ENCODE data around the gene ZSCAN16.

ZSCAN16 gene

GRCh38 chr6:28134015-28134414, 9.6 kb downstream of the ZSCAN16 start:
- DNase-seq (ENCODE audit: low read depth in 2 of 2): peak; percentile 8 to 10

DNA sequence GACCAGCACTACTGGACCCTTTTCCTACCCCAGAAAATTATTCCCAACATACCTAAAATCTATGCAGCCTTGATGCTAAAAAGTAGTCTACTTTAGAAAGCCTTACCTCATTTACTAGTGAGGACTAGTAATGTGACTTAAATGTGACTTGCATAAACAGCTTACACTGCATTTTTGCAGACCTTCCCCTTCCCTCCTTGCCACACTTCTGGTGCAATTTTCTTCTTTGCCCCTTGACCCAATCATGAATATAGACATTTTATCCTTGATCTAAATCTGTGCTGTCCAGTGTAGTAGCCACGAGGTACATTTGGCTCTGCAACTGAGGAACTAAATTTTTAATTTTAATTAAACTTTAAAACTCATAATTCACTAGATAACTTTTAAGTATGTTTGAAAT, 10.3 kb downstream of the ZSCAN16 start:
- DNase-seq (ENCODE audit: low read depth in 2 of 2): no peak

GRCh38 chr6:28135393-28135792, 11.0 kb downstream of the ZSCAN16 start:
- DNase-seq (ENCODE audit: low read depth in 2 of 2): no peak

DNA sequence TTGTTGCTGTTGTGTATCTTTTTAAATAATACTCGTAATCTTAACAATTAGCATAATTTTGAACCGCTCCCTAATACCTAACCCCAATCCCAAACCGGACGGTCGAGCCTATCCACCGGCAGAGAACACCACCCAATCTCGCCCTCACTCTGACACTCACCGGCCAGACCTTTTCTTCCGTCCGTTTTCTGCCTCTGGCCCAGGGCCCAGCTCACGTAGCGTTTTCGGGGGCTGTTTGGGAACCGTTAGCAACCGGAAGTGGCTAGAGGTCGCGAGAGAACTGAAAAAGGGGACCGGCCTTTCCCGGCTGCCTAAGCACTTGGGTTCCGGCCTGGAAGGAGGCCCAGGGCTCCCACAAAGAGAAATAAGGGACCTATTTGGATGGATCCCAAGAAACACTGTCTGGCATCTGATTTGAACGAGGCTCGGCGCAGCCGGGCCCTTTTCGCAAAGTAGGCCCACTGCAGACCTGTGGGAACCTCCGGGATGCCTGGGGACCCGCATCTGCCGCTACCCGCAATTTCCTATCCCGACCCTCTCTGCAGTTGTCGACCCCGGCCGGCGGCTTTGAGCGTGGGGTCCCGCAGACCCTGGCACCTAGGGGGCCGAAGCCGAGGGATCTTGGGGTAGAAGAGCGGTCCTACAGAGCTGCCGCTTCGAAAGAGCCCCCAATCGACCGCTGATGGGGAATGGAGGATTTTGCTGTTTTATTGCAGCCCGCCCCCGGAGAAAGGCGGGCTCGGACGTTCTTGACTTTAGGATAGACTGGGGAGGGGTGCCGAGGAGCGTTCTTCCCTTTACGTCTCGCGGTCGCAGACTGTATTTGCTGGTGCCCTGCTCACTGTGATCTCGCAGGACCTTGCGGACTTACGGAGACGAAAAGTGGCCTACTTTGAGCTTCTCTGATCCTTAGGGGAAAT, 12.4 kb downstream of the ZSCAN16 start:
- DNase-seq (ENCODE audit: low read depth in 2 of 2): peak; percentile 90 to 92

- DNase-seq (ENCODE audit: low read depth in 2 of 2): peak; percentile 10 to 17
Observed at GRCh38 chr6:28137505-28137981, 13.1 kb downstream of the ZSCAN16 start.

GRCh38 chr6:28139860-28140543, 15.6 kb downstream of the ZSCAN16 start:
- DNase-seq (ENCODE audit: low read depth in 2 of 2): no peak

DNA sequence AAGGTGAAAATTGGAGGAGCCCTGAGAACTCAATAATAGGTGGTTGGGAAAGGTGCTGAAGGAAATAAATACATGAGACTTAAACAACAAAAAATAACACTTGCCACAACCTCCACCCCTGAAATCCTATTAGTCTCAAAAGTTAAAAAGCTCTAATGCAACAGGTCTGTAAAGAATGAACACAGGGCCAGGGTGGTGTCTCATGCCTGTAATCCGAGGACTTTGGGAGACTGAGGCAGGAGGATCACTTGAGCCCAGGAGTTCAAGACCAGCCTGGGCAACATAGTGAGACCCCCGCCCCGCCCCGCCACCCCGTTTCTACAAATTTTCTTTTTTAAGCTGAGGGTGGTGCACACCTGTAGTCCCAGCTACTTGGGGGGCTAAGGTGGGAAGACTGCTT, 16.2 kb downstream of the ZSCAN16 start:
- no peak for DNase-seq (ENCODE audit: low read depth in 2 of 2)

DNA sequence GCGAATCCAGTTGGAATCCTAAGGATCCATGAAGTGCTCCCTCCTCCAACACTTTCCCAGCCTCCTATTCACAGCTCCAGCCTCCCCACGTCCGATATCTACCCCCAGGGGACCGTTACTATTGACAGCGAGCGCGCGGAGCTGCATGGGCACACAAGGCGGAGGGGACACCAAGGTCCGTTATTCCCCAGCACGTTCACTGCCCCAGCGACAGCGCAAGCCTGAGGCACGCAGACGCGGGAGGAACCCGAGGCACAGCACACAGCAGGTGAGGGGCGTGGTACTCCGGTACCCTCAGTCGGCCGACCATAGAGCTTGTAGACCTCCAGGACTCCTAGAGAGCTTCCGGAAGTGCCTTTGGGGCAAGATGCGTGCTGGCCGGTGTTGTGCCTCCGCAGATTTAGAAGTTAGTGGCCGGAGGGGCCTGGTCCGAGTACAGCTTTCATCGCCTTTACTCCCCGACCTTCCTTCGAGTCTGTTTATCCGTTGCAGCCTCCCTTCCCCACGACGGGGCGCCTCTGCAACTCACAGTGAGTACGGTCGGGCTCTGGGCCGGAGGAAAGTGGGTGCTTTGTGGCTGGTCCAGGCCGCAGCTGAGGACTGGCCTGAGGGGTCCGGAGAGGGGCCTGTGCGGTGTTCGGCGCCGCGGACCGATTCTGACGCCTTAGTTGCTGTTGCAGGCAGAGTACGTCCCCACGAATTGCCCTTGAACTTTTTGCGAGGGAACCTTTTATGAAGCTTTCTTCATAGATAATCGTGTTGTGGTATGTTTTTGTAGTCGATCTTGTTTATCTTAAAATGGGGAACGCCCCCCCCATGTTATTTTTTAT, 17.3 kb downstream of the ZSCAN16 start, which contains the start of gene ZKSCAN8:
Gene ZKSCAN8 (plus strand): TSS at position 384 of the 830 bp plus-strand sequence. CDS start 6,525 bp downstream, outside the sequence.
- peak; percentile 60 to 67 for DNase-seq (ENCODE audit: low read depth in 2 of 2)

- DNase-seq (ENCODE audit: low read depth in 2 of 2): no peak
Observed at GRCh38 chr6:28142446-28142845, 18.0 kb downstream of the ZSCAN16 start.

GRCh38 chr6:28145231-28145630, 20.8 kb downstream of the ZSCAN16 start:
- no peak for DNase-seq (ENCODE audit: low read depth in 2 of 2)

DNA sequence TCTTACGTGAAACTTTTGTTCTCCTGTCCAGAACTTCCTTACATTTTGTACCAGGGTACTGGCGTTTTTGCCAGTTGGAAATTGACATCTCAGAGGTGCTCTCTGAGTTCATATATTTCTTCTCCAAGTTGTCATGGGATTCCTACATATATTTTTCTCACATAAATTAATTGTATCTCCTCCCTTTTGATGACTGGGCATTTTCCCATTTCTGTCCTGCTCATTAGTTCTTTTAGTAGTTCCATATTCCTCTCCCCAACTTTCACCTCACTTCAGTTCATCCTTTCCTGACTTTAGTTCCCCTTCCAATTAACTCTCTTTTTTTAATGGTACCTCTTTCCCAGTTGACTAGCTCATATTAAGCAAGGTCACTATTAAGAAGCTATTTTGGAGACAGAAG, 28.1 kb downstream of the ZSCAN16 start:
- no peak for DNase-seq (ENCODE audit: low read depth in 2 of 2)

DNA sequence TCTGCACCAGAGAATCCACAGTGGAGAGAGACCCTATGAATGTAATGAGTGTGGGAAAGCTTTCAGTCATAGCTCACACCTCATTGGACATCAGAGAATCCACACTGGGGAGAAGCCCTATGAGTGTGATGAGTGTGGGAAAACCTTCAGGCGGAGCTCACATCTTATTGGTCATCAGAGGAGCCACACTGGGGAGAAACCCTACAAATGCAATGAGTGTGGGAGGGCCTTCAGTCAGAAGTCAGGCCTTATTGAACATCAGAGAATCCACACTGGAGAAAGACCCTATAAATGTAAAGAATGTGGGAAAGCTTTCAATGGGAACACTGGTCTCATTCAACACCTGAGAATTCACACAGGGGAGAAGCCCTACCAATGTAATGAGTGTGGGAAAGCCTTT, 29.1 kb downstream of the ZSCAN16 start:
- DNase-seq (ENCODE audit: low read depth in 2 of 2): no peak

GRCh38 chr6:28154357-28154756, 29.9 kb downstream of the ZSCAN16 start:
- no peak for DNase-seq (ENCODE audit: low read depth in 2 of 2)

DNA sequence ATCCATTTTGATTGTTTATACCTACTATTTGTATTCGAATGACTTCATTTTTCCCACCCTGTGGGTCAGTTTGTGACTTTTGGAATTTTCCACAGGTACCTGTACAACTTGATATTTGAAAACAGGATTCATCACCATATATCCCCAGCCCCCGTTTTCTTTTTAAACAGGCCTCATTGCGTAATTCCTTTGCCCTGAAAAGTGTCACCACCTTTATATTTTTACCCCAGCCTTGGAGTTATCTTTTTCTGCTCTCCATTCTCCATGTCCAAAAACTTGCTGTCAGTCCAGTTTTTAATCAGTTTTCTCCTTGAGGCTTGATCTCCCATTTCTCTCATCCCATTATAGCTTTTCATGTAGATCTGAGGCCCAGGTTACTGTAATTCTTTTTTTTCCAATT, 33.9 kb downstream of the ZSCAN16 start:
- no peak for DNase-seq (ENCODE audit: low read depth in 2 of 2)

DNA sequence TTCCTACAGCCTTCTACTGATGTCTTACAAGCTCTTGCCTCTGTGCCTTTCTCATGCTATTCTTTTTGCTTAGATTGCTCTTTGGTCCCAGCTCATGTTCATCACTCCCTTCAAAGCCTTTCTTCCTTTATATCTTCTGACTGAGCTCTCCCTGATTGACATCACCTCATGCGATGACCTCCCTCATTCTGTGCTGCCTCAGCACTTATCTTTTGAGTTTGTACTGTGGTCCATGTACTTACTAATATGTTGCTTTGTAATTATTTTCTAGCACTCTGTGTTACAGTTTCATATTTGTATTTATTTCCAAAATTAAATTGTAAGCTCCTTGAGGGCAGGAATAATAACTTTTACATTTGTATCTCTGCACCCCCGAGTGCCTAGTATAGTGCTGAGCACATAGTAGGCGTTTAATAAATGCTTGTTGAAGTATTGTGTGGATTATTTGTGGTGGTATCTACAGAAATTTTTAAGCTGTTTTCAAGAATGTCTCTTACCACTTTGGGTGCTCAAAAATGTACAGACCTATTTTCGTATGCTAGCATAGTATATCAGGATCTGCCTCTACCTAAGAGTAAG, 34.7 kb downstream of the ZSCAN16 start:
- no peak for DNase-seq (ENCODE audit: low read depth in 2 of 2)

- no peak for DNase-seq (ENCODE audit: low read depth in 2 of 2)
Observed at GRCh38 chr6:28160233-28160632, 35.8 kb downstream of the ZSCAN16 start.

DNA sequence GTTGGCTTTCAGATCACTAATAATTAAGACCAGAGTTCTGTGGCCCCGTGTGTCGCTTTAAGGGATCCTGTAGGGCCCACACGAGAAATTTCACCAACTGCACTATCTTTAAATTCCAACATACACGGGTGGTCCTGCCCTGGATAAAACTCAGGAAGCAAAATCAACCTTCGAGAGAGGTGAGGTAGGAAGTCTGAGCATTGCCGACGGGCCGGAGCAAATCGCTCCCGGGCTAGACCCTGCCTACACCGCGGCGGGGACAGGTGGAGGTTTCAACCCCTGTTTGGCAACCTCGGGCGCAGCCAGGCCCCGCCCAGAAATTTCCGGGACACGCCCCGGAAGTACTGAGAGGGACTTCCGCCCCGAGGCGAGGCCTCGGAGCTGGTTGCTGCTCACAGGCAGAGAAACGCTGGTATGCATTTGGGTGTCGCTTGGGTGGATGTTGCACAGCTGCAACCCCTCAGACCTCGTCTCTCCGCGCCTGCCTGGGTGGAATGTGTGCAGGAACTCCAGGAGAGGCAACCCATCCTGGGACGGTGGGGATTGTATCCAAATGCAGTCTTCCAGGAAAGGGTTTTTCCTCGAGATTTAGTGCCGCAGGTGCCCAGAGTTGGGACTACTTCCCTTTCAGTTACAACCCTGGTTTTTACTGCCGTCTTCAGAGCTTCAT, 37.1 kb downstream of the ZSCAN16 start:
- peak; percentile 32 to 34 for DNase-seq (ENCODE audit: low read depth in 2 of 2)

DNA sequence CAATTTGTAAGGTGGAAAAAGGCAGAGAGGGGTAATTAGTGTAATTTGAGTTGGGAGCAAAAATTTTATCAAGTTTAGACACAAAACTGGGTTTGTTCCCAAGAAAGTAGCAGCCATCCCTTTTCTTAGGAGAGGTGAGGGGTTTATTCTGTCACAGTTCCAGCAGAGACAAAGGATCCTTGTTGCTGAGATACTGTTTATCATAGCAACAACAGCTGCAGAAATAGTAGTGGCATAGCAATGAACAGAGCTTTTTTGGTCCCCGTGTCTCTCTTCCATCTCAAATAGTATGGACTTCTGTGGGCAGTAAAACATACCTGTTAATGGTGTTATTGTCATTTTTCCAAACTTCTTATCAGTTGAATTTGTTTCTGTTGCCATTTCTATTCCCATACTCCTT, 41.2 kb downstream of the ZSCAN16 start:
- DNase-seq (ENCODE audit: low read depth in 2 of 2): no peak

DNA sequence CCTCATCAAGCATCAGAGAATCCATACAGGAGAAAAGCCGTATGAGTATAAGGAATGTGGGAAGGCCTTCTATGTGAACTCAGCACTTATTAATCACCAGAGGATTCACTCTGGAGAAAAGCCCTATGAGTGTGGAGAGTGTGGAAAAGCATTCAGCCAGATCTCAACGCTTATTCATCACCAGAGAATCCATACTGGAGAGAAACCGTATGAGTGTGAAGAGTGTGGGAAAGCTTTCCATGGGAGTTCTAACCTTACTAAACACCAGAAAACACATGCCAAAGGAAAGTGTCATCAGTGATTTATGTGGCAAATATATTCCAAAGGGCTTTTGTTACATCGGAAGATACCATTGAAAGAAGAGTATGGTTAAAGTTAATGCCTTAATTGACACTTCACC, 42.7 kb downstream of the ZSCAN16 start:
- peak; percentile 68 to 78 for DNase-seq (ENCODE audit: low read depth in 2 of 2)

DNA sequence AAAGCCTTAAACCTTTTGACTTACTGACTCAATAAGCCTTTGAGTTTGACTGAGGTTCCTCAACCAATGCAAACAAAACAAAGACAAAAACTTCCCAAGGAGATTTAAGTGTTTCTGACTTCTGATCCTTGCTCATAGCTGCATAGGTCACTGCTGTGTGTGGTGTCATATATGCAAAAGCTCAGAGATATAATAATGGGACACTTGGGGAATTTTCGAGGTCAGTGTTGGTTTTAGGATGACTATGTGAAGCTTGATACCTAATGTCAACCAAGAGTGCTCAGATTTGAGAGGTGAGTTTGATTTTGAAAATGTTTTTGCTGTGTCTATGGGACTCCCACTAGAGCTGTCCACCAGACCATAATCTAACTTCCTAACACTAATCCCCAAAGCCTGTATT, 43.5 kb downstream of the ZSCAN16 start:
- DNase-seq (ENCODE audit: low read depth in 2 of 2): no peak

DNA sequence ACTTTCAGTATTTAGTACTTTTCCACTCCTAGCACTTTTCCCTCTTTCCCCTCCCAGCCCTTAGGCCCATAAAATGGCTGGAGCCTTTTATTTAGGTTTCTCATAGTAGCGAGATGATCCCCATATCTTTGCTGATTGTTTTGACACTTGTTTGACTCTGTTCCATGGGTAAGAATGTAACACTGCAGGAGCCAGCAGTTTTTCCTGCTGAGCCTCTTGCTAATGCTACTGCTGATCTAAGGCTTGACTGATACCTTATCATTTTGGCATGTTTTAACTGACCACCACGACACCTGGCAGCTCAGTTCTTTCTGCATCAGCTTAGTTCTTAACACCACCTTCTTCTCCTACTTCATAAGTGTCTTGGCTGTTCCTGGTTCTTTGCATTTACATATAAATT, 46.9 kb downstream of the ZSCAN16 start:
- no peak for DNase-seq (ENCODE audit: low read depth in 2 of 2)
